Measurements from ENCODE around the gene SAP30BP. TPM values are rescaled to one million over a fixed set of nuclear protein-coding genes. Genes with fewer than 3 reads are reported as not detected.

The SAP30BP gene
- total and polyA plus RNA-seq, 2 of the 8 experiments (the other 6 are each of a cell fraction or from before 2014, with no cell fraction given): 63.3 to 79.9 TPM

GRCh38 chr17:75755205-75755901 is 88.2 kb downstream of the SAP30BP start:
- H3K23me2 ChIP-seq (ENCODE audit: low read depth, low read length): no peaks in the 10 kb centered on the region; the same call in 1 of the 2 replicates
- no peak overlapping the region for H3K23ac ChIP-seq (ENCODE audit: insufficient read length)
- H3K18ac ChIP-seq (ENCODE audit: extremely low read depth, low read length): no peak overlapping the region
- FAIRE-seq (no peak), DNase-seq (ENCODE audit: low read depth in 1 of 2, low spot score in 2 of 2) (peak in 1 of 2 experiments; percentile 53)
- CTCF ChIA-PET (ENCODE audit: partially characterized antibody): interaction anchor here (0.9 to 19.5 kb wide), 10 partner anchors 6 to 127 kb away, joined by 3 to 359 read pairs (median 5); partner anchors contain the start of genes GALK1, SMIM5 and UNK
- no peak overlapping the region for H3K4ac ChIP-seq (replicated peaks; ENCODE audit: insufficient read length, low read depth, low read length)
- no peak overlapping the region for H4K91ac ChIP-seq (replicated peaks; ENCODE audit: insufficient read length, low read length)
- peaks cover 0 to 2% (median 0%) of the 10 kb centered on the region in 4 experiments; a peak in 2 of 7 replicates for H3K27me3 ChIP-seq (replicated peaks in 1 of 4; ENCODE audit: control insufficient read depth in 3 of 4, extremely low read depth in 1 of 4, insufficient read depth in 3 of 4, low read length in 3 of 4)
- no peak overlapping the region for H4K5ac ChIP-seq (ENCODE audit: insufficient read length, low read depth, low read length)
- H3K36me3 ChIP-seq (ENCODE audit: control insufficient read depth in 2 of 4, insufficient read depth in 4 of 4, low read length in 3 of 4): no peaks in the 10 kb centered on the region
- H3K27ac ChIP-seq (ENCODE audit: low read depth, low read length): no peak overlapping the region
- no peak overlapping the region for H3K56ac ChIP-seq (replicated peaks; ENCODE audit: insufficient read length, low read depth, low read length)
- POLR2A ChIA-PET (ENCODE audit: partially characterized antibody): interaction anchor here (1.2 to 15.1 kb wide), 5 partner anchors 10 to 34 kb away, joined by 3 to 425 read pairs (median 6); partner anchors contain the start of genes GALK1 and ITGB4
- H2AK5ac ChIP-seq (ENCODE audit: low read depth, low read length): no peak overlapping the region
- no peaks in the 10 kb centered on the region for H3K79me1 ChIP-seq (ENCODE audit: low read depth, low read length)
- no peak overlapping the region for H4K8ac ChIP-seq (ENCODE audit: extremely low read depth, insufficient read depth, low read length)
- peaks cover 0 to 7% (median 3%) of the 10 kb centered on the region in 4 experiments; a peak in 4 of 7 replicates for H3K4me1 ChIP-seq (replicated peaks in 1 of 4; ENCODE audit: control insufficient read depth in 3 of 4, insufficient read depth in 4 of 4, low read length in 3 of 4)
- H2BK120ac ChIP-seq (replicated peaks; ENCODE audit: low read depth, low read length): no peak overlapping the region
- no peak overlapping the region; the same call in 1 of the 2 replicates for H2BK5ac ChIP-seq (ENCODE audit: low read depth, low read length)
- TF ChIP-seq RAD21 (IDR thresholded peaks at IDR 0.05 in 1 of 2, conservative IDR thresholded peaks at IDR 0.05 in 1 of 2; ENCODE audit: low read depth in 2 of 2, low read length in 2 of 2): peak in 1 of 2 experiments; percentile 3; a peak in 1 of 4 replicates
- peak in 1 of 3 experiments; percentile 13; a peak in 1 of 4 replicates for TF ChIP-seq CTCF (IDR thresholded peaks at IDR 0.05; ENCODE audit: control extremely low read depth in 1 of 3, insufficient read depth in 1 of 3, low read depth in 1 of 3, low read length in 3 of 3)
- no peak for TF ChIP-seq JUND (IDR thresholded peaks at IDR 0.05; ENCODE audit: low read length)
- no peak for TF ChIP-seq RNF2 (IDR thresholded peaks at IDR 0.05; ENCODE audit: borderline replicate concordance, low read depth, low read length, missing control alignments, poor library complexity, severe bottlenecking)
- TF ChIP-seq SIX5 (IDR thresholded peaks at IDR 0.05; ENCODE audit: low read depth, low read length): no peak
- TF ChIP-seq TAF7 (optimal IDR thresholded peaks at IDR 0.05; ENCODE audit: borderline replicate concordance, low read depth, low read length): no peak
- no peak for TF ChIP-seq TEAD4 (IDR thresholded peaks at IDR 0.05; ENCODE audit: low read depth, low read length)
- TF ChIP-seq POLR2A (IDR thresholded peaks at IDR 0.05; ENCODE audit: control extremely low read depth in 1 of 2, low read depth in 2 of 2, low read length in 2 of 2): no peak
- peaks cover 0 to 4% of the 10 kb centered on the region in 2 experiments for H4K20me1 ChIP-seq (replicated peaks in 1 of 2; ENCODE audit: control insufficient read depth in 1 of 2, insufficient read depth in 2 of 2, low read length in 2 of 2)
- no peak overlapping the region; a peak in 1 of 7 replicates for H3K9ac ChIP-seq (replicated peaks in 1 of 4; ENCODE audit: extremely low read depth in 1 of 4, low read depth in 3 of 4, low read length in 3 of 4)
- H3K79me2 ChIP-seq (ENCODE audit: control insufficient read depth in 1 of 2, insufficient read depth in 2 of 2, low read length in 2 of 2): no peaks in the 10 kb centered on the region
- 86% methylated on average over 18 of the region's 20 CpGs; no CpG with 5 or more reads in 1 of the 2 experiments for WGBS, 2 experiments (ENCODE audit: extremely low coverage in 1 of 2, insufficient coverage in 1 of 2, insufficient read length in 1 of 2, insufficient replicate concordance in 2 of 2, low coverage in 1 of 2, low lambda C conversion rate in 2 of 2, missing lambda C conversion rate in 1 of 2)
- H2AFZ ChIP-seq (ENCODE audit: low read length): no peak overlapping the region
- no peak overlapping the region for H3K14ac ChIP-seq (ENCODE audit: insufficient read length)
- H3K4me3 ChIP-seq (ENCODE audit: extremely low read depth in 1 of 4, insufficient read depth in 2 of 4, low read depth in 3 of 4, low read length in 4 of 4): no peak overlapping the region
- H3K9me3 ChIP-seq (ENCODE audit: insufficient read depth in 2 of 2, low read depth in 1 of 2, low read length in 1 of 2): no peaks in the 10 kb centered on the region
- H2BK12ac ChIP-seq (ENCODE audit: low read depth, low read length): no peak overlapping the region
- H2BK20ac ChIP-seq (ENCODE audit: low read length): no peak overlapping the region
- no peak overlapping the region for H2BK15ac ChIP-seq (ENCODE audit: low read length)
- no peak overlapping the region for H3K4me2 ChIP-seq (ENCODE audit: insufficient read depth in 1 of 2, low read depth in 2 of 2, low read length in 2 of 2)

All from H1 (cell line).